H7 (cell line): ENCODE measurements around the gene HERC3. TPM values are rescaled to one million over a fixed set of nuclear protein-coding genes. Genes with fewer than 3 reads are reported as not detected.

Source experiments
- DNase-seq: peaks from one replicate; pipeline ENCODE4 v3.0.0; 2012
- H3K27me3 ChIP-seq: 2 replicates; pipeline ENCODE4 v1.6.0; 2011; ENCODE audit warnings: mild to moderate bottlenecking, low read length; ENCODE audit not compliant: control insufficient read depth, insufficient read depth
- H3K36me3 ChIP-seq: replicated peaks from 2 replicates; pipeline ENCODE4 v1.5.1; 2011; ENCODE audit warnings: low read length; ENCODE audit not compliant: control insufficient read depth, insufficient read depth
- H3K4me3 ChIP-seq: 2 replicates; pipeline ENCODE4 v1.5.1; 2011; ENCODE audit warnings: low read depth, mild to moderate bottlenecking, control low read depth, low read length, moderate library complexity; ENCODE audit not compliant: insufficient read depth
- total RNA-seq: library from RNA; depleted of rRNA; stranded (reverse); fragments of >200 nt; shearing (Covaris generic); gene quantifications from 2 replicates; pipeline ENCODE4 v1.2.3, GENCODE V29; 2014

Gene HERC3
- total RNA-seq, 1 experiment from 2014 or later: 2.0 TPM

DNA sequence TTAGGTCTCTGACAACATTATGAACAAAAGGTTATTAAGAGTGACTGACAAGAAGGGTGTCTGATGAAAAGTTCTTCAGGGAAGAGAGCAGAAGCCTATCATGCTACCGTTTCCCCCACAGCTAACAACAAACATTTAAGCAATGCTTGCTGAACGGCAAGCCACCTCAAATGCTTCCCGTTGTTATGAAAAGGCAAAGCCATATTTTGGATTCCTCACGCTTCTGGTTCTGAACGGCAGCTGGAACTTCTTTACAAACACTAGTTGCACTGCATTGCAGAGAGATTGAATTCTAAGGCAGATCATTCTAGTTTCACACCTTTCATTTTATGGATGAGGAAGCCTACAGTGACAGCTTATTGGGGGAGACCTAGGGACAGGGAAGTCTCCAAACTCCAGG, 153.9 kb downstream of the HERC3 start:
- Histone ChIP-seq H3K36me3 (peaks cover 7% of the 10 kb centered on the region), H3K27me3 (no peaks in the 10 kb centered on the region), H3K4me3 (no peak overlapping the region)
- DNase-seq: no peak

- Histone ChIP-seq H3K27me3 (no peaks in the 10 kb centered on the region), H3K36me3 (peaks cover 7% of the 10 kb centered on the region), H3K4me3 (no peak overlapping the region)
- DNase-seq: no peak
Observed at GRCh38 chr4:88747351-88747750, 155.1 kb downstream of the HERC3 start.

DNA sequence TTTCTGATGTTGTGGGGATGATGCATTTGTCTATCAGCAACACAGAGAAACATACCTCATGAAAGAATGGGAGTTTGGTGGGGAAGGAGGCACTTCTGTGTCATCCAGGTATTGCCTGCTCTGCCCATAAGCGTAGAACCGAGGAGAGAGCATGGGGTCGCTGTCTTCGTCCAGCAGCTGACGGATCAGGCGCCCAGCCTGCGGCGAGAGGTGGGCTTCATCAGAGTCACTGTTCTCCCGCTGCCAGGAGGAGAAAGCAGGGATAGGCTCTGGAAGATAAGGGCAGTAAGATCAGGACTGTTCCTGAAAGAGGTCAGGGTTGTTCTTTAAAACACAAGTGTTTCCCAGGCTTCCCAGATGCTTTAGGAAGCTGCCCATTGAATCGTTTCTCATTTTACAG, 158.1 kb downstream of the HERC3 start:
- H3K4me3 ChIP-seq: no peak overlapping the region
- no peak for DNase-seq
- no peaks in the 10 kb centered on the region for H3K27me3 ChIP-seq
- H3K36me3 ChIP-seq: peaks cover 7% of the 10 kb centered on the region

DNA sequence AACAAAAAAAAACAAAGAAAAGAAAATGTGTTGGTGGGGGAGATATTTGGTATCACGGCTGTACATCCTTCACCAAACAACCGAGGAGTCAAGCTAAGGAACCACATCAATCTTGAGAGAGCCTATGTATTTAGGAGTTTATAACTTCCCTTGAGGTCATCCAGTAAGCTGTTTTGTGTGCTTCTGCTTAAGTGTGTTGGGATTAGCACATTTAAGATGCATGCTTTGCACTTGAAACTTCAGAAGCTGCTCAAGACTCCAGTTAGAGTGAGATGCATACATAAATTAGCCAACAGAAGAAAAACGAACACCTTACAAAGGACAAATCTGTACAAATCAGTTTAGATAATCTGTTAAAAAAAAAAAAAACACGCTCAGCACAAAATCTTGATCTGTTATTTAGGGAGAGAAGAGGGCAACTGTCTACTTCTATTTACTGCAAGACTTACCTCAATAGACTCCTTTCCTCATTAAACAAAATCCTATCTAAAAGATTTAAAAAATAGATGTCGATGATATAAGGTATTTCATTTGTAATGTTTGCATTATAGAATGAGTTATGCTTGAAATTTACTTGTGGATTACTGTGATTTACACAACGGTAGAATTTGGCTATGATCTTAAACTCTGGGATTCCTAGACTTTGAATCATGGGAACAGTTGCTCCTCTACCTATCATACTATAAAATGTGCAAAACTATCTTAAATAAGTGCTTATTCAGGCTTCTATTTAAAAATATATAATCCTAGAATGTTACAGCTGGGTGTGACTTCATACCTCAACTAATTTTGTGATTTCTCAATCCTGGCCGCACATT, 159.2 kb downstream of the HERC3 start:
- Histone ChIP-seq H3K4me3 (no peak overlapping the region), H3K27me3 (no peaks in the 10 kb centered on the region), H3K36me3 (peaks cover 7% of the 10 kb centered on the region)
- DNase-seq: no peak

GRCh38 chr4:88752076-88752463, 159.8 kb downstream of the HERC3 start:
- DNase-seq: no peak
- H3K4me3 ChIP-seq: no peak overlapping the region
- H3K36me3 ChIP-seq: peaks cover 7% of the 10 kb centered on the region
- no peaks in the 10 kb centered on the region for H3K27me3 ChIP-seq

DNA sequence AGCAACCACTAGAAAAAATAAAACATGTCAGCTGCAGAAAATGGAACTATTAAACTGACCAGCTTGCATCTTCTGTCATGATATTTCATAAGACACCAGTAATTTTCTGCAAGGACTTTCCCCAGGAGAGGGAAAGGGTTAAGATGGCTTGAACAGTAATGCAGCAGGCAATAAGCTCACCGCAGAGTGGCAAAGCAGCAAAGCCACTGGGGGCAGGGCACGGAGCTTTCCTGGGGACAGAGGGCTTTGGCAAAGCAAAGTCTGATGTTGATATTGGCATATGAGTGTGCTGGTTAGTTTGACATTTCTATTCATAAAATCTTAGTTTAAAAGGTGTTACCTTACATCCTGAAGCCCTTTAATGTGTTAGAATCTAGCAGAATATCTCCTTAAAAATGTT, 160.5 kb downstream of the HERC3 start:
- H3K27me3 ChIP-seq: no peaks in the 10 kb centered on the region
- peaks cover 4% of the 10 kb centered on the region for H3K36me3 ChIP-seq
- H3K4me3 ChIP-seq: no peak overlapping the region
- no peak for DNase-seq

DNA sequence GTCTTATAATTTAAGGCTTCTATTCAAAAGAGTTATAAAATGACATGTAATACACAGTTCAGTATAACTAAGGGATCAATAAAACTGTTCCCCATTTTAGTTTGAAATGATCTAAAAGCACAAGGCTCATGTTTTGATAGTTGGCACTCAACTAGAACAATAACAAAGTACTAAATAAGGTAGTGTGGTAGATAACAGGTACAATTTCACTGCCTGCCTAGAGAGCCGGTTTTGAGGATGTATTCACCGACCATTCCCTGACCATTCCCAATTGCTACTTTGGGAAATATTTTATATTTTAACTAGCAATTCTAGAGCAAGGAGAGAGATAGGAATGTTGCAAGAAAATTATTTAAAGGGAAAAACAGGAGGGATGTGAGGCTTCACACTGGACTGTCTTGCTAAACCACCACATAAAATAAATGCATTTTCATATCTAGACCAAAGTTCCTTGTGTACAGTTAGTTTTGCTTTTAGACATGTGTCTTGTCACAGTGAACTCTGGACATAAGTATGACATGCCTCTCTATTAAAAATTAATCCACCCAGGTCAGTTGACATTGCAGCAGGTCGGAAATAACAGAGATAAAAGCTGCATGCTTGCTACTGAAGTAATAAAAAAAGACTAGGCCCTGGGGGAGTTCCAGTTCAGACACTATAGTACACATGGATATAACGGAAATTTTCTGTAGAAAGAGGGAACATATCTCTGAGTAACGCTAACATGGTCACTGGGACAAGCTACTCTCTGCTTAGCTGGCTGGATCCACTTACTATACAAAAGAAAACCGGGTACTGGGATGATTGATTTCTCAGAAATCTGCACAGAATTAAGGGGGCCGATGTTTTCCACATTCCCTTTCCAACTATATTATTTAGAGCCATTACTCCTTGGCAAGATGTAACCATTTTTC, 161.6 kb downstream of the HERC3 start:
- no peak for DNase-seq
- H3K4me3 ChIP-seq: no peak overlapping the region
- no peaks in the 10 kb centered on the region for H3K27me3 ChIP-seq
- peaks cover 1% of the 10 kb centered on the region; the same call in 1 of the 2 replicates for H3K36me3 ChIP-seq

DNA sequence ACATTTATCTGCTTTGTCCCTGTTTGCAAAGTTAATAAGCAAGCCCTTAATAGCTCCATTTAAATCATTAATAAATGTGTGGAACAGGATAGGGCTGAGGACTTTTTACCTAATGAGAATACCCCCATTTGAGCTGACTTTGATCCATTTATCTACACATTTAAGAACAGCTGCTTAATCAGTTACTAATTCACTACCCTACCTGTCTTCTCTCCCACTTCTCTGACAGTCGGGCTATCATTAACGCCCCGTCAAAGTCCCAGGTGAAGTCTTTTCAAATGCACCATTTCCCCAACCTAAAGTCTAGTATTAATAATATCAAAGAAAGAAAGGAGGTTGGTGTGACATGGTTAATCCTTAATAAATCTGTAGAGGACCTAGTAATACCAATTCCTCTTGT, 162.5 kb downstream of the HERC3 start:
- DNase-seq: no peak
- H3K36me3 ChIP-seq: peaks cover 1% of the 10 kb centered on the region; the same call in 1 of the 2 replicates
- no peak overlapping the region for H3K4me3 ChIP-seq
- no peaks in the 10 kb centered on the region for H3K27me3 ChIP-seq

DNA sequence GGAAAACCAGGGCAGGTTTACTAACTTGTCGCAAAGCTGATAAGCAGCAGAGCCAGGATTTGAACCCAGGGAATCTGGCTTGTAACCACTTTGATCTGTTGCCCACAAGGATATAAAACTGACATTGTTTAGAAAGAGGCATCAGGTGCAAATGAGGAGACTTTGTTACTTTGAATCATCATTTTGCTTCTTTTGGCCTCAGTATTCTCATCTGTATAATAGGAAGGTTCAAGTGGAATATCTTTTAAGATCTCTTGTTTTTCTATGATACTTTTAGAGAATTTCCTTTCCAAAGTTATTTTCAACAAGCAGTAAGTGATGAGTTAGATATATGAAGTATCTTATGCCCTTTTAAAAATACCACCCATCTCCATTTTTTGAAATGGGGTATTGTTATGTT, 163.2 kb downstream of the HERC3 start:
- Histone ChIP-seq H3K27me3 (no peaks in the 10 kb centered on the region), H3K4me3 (no peak overlapping the region), H3K36me3 (no peaks in the 10 kb centered on the region)
- DNase-seq: no peak

DNA sequence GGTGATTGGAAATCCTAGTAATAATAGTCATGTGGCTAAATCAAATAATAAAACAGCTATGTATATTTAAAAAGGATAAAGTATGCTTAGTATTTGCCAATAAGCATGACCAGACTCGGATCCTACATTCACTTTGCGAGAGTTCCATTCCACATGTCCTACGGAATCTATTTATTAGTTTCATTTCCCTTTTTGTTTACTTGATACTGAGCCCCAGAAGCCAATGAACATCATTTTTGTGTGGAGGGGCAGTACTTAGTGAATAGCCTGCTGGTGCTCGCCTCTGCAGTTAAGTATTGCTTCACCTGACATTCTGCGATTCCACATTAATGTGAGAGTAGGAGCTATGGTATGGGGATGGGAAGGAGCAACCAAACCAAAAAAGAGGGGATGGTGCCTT, 163.9 kb downstream of the HERC3 start:
- no peaks in the 10 kb centered on the region for H3K27me3 ChIP-seq
- H3K4me3 ChIP-seq: no peak overlapping the region
- DNase-seq: no peak
- H3K36me3 ChIP-seq: no peaks in the 10 kb centered on the region

DNA sequence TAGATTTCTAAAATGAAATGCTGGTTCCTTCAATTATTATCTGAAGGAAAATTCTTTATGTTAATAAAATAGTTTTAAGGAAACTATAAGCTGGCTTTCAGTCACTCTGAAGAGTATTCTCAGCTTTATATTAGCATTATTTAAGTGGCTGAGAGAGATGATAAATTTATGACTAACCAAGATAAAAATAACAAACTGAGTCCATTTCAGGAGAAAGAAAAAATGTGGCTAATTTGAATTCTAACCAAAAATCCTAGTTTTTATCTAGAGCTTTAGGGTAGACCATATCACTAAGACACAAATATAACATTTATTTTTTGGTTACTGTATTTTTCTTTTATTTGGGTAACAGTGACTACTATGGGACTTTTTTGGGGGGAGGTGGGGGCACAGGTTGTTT, 164.8 kb downstream of the HERC3 start:
- DNase-seq: no peak
- Histone ChIP-seq H3K36me3 (no peaks in the 10 kb centered on the region), H3K4me3 (no peak overlapping the region), H3K27me3 (no peaks in the 10 kb centered on the region)

- Histone ChIP-seq H3K27me3 (no peaks in the 10 kb centered on the region), H3K36me3 (no peaks in the 10 kb centered on the region), H3K4me3 (no peak overlapping the region)
- DNase-seq: no peak
Observed at GRCh38 chr4:88757776-88758175, 165.5 kb downstream of the HERC3 start.
